ENCODE measurements around the gene TMOD4.

TMOD4 gene

GRCh38 chr1:151135433-151136385 is 40.1 kb downstream of the TMOD4 start:
- no peak overlapping the region for H3K27ac ChIP-seq
- TF ChIP-seq, protein P1, sequence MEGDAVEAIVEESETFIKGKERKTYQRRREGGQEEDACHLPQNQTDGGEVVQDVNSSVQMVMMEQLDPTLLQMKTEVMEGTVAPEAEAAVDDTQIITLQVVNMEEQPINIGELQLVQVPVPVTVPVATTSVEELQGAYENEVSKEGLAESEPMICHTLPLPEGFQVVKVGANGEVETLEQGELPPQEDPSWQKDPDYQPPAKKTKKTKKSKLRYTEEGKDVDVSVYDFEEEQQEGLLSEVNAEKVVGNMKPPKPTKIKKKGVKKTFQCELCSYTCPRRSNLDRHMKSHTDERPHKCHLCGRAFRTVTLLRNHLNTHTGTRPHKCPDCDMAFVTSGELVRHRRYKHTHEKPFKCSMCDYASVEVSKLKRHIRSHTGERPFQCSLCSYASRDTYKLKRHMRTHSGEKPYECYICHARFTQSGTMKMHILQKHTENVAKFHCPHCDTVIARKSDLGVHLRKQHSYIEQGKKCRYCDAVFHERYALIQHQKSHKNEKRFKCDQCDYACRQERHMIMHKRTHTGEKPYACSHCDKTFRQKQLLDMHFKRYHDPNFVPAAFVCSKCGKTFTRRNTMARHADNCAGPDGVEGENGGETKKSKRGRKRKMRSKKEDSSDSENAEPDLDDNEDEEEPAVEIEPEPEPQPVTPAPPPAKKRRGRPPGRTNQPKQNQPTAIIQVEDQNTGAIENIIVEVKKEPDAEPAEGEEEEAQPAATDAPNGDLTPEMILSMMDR (conservative IDR thresholded peaks at IDR 0.05), result no peak

- no peak overlapping the region for H3K27ac ChIP-seq
- TF ChIP-seq, protein P1 (conservative IDR thresholded peaks at IDR 0.05), result no peak
These were observed 40.8 kb downstream of the TMOD4 start for GRCh38 chr1:151134991-151135390.

DNA sequence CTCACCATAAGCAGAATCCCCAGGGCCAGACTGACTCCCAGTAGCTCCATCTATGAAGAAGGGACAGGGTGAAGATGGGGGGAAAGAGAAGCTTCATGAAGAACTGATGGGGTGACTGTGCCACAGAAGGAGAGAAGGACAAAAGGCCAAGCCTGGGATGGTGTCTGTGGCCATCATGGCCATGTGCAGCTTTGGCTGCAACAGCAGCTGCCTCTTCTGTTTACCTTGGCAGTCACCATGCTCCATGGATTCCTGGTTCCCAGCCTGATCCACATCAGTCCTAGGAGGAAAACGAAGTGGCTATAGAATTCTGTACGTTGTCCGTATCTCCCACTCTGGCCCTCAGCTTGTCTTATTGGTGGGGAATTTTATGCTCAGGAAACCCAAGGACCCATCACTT is 41.4 kb downstream of the TMOD4 start:
- TF ChIP-seq, protein P1 (conservative IDR thresholded peaks at IDR 0.05), result no peak
- no peak overlapping the region for H3K27ac ChIP-seq

DNA sequence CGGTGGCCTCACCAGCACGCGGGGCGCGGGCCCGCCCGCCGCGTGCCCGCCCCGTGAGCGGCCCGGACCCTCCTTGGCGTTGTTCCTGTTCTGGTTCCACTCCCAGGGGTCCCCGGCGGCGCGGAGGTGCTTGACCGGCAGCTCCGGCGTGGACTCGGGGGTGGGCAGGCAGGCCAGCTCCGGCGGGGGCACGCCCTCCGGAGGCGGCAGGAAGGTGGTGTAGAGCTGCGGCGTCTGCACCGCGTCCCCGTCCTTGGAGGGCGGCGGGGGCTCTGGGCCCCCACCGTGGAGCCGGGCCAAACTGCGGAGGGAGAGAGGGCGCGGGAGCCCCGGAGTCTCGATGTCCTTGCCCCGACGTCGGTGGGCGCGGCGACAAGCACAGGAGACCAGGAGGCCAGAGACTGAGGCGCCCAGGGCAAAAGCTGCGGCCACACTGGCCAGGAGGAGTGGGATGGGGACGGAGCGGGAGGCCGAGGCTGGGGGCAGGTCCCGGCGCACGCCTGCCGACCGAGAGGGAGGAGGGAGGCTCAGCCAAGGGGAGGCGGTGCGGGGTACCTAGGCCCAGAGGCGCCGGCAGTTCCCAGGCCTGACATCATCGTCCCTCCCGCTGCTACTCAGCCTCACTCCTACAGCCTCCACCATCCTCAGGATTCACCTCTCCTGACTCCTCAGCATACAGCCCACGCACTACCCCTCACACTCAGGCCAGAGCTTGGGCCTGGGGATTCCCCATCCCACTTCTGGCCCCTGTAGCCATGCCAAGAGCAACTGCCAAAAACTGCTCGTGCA is 42.6 kb downstream of the TMOD4 start:
- TF ChIP-seq, protein P1 (conservative IDR thresholded peaks at IDR 0.05), result no peak
- H3K27ac ChIP-seq, result no peak overlapping the region

DNA sequence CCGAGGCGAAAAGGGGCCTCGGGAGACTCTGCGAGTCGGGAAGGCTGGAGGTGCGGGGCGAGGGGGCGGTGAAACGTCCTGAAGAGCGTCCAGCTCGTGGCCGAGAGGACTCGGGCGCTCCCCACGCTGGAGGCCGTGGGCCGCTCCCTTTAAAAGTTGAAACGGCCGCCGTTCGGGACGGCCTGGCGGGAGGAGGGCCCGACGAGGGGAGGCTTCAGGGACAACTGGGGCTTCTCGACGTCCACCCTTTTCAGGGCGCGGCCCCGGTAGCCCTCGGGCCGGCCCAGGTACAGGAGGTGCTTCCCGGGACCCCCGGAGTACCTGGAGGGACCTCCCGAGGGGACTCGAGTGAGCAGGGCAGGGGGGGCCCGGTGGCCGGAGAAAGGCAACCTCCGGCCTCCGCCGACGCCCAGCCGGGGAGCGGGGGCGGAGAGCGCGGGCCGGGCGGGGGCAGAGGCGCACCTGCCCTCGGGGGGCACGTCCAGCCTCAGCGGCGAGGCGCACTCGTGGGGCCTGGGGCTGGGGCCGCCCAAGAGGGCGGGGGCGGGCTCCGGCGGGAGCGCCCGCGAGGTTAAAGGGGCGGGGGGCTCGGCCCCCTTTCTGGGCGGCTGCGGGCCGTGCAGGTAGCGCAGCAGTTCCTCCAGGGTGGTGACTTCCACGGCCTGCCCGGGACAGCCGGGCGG is 43.3 kb downstream of the TMOD4 start:
- no peak overlapping the region for H3K27ac ChIP-seq
- TF ChIP-seq, protein P1 (conservative IDR thresholded peaks at IDR 0.05), result no peak

DNA sequence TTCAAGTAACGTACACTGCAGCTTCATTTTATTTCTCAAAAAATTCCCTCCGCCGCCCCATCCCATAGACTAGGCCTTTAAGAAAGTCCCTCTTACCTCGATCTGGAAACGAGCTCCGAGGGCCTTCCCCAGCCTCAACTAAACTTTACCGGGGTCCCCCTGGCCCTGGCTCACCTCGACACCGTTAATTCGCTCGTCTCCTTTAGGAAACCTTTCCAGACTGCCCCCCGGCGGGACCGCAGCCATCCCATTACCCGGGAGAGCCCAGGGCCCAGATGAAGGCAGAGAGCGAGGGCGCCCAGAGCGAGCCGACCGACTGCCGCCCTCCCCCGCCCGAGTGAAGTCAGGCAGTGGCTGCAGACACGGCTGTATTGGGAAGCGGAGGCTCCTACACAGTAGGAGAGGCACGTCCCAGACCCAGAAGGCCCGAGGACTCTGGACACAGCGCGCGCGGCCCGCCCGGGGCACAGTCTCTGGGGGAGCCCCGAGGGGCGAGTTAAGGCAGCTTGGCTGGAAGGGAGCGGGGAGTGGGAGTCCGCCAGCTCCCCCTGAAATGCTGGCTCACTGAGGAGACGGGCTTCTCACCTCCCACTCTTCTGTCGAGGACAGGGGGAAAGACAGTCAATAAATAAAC is 44.0 kb downstream of the TMOD4 start:
- H3K27ac ChIP-seq, result no peak overlapping the region
- TF ChIP-seq, protein P1 (conservative IDR thresholded peaks at IDR 0.05), result no peak

Data from VCaP (cell line).